Limb (tissue), 2 donors: ENCODE results near the gene MID2.
A peak's percentile ranks its signal among the peaks of the same experiment; 100 is the strongest.
"Not testable (repeated sequence)": the region's sequence is repeated elsewhere in the genome, so short reads cannot be mapped to it uniquely, and the experiment has no call there.

Experiments
- DNase-seq, 2 donors: peaks; one replicate each; pipeline ENCODE4 v3.0.0-alpha.2; 2016; ENCODE audit errors: extremely low spot score in 2 of 2

The MID2 gene, protein sequence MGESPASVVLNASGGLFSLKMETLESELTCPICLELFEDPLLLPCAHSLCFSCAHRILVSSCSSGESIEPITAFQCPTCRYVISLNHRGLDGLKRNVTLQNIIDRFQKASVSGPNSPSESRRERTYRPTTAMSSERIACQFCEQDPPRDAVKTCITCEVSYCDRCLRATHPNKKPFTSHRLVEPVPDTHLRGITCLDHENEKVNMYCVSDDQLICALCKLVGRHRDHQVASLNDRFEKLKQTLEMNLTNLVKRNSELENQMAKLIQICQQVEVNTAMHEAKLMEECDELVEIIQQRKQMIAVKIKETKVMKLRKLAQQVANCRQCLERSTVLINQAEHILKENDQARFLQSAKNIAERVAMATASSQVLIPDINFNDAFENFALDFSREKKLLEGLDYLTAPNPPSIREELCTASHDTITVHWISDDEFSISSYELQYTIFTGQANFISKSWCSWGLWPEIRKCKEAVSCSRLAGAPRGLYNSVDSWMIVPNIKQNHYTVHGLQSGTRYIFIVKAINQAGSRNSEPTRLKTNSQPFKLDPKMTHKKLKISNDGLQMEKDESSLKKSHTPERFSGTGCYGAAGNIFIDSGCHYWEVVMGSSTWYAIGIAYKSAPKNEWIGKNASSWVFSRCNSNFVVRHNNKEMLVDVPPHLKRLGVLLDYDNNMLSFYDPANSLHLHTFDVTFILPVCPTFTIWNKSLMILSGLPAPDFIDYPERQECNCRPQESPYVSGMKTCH

DNA sequence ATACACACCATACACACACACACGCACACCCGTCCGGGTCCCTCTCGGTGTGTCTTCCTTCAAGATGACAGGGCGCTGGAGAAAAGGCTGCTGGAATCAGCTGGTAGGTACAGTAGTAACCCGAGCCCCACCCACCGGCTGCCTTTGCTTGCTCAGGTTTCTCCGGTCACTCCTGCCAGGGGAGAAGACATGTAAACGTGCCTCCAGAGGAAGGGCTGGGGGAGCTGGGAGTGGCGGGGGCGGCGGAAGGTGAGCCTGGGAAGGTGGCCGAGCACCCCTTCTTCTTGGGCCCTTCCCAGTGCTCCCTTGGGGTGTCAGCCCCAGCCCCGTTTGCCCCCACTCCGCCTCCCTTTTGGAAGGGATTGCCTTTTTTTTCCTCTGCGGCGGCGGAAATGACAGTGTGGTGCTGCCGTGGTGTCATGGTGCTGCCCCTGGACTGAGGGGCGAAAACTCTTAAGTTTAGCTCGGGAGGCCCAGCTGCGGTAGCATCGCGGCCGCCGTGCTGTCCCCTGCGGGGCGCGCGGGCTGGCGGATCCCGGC lies at the start of gene MID2:
TSS of gene MID2 (plus strand) at position 169 of the 540 bp plus-strand sequence. CDS start 561 bp downstream, outside the sequence.
- DNase-seq: peak in 1 of 2 donors; percentile 64

DNA sequence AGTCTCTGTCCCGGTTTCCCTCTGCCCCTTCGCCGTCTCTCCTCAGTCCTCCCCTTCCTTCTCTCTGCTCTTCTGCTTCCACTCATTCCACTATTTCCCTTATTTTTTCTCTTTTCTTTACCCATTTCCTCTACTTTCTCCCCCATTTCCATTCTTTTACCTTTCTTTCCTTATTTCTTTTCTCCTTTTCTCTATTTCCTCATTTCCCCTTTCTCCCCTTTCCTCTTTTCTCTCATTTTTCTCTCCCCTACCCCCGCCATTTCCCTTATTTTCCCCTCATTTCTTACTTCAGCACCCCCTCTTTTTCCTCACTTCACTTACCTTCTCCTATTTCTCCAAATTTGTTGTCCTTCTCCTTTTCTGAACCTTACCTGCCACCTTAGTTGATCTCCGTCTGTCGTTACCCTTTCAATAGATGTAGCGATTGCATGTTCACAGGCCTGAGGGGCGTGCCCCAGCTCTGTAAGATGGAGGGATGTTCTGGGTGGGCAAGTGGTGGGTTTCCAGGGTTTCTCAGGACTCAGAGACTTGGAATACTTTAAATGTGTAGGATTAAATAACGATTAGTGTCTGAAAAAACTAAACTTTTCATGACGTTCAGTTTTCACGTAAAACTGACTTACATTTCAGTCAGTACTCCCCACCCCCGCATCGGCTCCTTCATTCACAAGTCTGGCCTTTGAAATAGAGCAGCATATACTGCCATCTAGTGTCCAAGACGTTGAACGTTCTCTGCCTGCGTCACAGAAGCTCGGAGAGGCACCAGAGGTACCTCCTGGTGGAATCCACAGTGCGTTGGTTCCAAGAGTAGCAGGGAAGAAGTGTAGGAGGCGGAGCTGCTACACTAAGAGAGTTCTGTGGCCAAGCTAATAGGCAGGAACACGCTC lies 48.8 kb upstream of the MID2 start:
- peak; percentile 76 to 89 for DNase-seq

DNA sequence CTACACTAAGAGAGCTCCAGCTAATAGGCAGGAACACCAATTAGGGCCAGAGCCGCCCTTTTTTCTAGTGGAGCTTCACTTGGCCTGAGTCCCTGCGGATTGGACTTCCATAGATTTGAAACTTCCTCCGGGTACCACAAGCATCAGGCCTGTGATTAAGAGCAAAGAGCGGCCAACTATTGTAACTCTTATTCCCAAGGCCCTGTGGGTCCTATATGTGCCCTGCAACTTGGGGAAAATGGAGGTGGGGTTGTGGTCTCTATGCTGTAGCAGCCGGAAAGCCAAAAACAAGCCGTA lies 48.2 kb upstream of the MID2 start, which contains the start of gene NCBP2L:
TSS of gene NCBP2L (plus strand) at position 198 of the 297 bp plus-strand sequence. CDS start 16,488 bp downstream, outside the sequence.
- DNase-seq: no peak

DNA sequence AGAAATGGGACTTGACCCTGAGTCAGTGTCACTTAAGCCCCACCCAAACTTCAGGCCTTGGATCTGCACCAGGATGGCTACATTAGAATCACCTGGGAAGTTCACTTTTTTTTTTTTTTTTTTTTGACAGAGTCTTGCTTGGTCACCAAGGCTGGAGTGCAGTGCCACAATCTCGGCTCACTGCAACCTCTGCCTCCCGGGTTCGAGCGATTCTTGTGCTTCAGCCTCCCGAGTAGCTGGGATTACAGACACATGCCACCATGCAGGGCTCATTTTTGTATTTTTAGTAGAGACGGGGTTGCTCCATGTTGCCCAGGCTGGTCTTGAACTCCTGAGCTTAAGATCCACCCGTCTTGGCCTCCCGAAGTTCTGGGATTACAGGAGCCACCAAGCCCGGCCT lies 45.1 kb upstream of the MID2 start:
- DNase-seq: no peak

DNA sequence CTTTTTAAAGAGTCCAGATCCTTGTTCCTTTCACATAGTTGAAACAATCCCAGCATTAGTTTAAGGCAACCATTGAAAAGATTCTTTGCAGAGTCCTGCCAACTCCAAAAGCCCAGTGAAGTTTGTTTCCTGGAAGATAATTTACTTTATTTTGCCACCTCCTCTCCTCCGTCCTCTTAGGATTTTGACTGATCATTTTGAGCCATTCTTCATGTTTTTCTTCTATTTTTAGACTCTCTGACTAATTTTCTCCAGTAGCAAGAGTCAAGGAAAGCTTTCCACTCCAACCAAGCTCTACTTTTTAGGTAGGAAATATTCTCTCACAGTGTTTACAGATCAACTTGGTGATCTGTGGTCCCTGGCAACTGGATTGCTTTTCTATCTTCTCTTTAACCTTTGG lies 37.8 kb upstream of the MID2 start:
- DNase-seq: no peak

DNA sequence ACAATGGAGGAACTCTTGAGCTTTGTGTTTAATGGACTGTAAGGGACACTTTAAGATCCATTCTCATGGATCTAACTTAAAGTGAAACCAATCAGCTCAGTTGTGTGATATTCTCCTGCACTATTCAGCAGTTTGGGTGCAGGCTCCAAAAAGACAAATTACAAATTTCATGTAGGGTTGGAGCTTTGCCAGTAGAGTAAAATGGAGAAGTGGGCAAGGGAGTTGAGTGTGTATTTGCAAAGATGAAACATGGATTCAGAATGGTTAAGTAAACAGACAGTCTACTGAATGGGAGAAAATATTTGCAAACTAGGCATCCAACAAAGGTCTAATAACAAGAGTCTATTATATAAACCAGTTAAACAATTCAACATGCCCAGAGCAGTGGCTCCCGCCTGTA lies 21.2 kb upstream of the MID2 start:
- no peak for DNase-seq

DNA sequence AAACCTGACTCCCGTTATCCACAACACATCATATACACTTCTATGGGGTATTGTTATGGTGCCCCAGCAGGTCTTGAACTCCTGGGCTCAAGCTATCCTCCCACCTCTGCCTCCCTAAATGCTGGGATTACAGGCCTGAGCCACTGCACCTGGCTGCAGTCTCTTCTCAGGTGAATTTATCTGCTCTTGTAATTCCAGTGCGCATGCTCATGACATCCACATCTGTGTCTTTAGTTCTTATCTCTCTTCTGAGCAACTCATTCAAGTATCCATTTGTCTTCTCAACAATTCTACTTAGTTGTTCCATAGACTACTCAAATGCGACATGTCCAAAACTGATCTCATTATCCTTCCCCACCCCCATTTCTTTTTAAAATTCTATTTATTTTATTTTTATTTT lies 20.5 kb upstream of the MID2 start:
- DNase-seq: no peak

DNA sequence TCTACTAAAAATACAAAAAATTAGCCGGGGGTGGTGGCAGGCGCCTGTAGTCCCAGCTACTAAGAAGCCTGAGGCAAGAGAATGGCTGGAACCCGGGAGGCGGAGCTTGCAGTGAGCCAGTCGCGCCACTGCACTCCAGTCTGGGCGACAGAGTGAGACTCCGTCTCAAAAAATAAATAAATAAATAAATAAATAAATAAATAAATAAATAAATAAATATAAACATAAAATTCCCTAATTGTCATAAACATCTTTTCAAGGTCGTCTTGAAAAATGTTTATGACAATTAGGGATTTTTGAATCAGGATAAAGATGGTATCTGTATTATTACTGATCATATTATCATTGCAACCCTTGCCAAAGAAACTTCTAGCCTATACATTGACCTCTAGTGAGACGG lies 15.6 kb upstream of the MID2 start:
- not testable (repeated sequence) for DNase-seq

DNA sequence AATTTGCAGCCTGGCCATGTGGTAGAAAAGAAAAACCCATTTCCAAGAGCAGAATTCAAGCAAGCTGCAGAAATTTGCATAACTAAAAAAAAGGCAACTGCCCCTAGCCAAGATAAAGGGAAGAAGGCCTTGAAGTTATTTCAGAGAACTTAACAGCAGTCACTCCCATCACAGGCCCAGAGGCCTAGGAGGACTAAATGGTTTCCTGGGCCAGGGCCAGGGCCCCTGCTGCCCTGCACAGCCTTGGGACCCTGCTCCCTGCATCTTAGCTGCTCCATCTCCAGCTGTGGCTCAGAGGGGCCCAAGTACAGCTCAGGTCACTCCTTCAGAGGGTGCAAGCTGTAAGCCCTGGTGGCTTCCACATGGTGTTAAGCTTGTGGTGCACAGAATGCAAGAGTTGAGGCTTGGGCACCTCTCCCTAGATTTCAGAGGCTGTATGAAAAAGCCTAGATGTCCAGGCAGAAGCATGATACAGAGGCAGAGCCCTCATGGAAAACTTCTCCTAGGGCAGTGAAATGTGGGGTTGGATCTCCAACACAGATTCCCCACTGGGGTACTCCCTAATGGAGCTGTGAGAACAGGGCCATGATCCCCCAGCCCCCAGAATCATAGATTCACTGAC lies 6.7 kb upstream of the MID2 start:
- DNase-seq: no peak

DNA sequence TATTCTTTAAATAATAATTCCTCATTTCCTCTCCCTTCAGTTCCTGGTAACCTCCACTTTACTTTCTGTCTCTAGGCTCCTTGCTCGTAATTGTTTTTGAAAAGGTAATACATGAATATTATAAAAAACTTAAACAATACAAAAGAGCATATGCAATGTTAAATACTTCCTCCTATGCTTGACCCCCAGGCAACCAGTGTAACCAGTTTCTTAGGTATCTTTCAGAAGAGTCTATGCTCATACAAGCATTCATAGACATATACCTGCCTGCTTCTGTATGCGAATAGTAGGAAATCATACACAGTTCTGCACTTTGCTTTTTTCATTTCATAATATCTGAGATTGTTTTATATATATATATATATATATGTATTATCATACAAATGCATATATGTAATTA lies 2.6 kb upstream of the MID2 start:
- DNase-seq: no peak

DNA sequence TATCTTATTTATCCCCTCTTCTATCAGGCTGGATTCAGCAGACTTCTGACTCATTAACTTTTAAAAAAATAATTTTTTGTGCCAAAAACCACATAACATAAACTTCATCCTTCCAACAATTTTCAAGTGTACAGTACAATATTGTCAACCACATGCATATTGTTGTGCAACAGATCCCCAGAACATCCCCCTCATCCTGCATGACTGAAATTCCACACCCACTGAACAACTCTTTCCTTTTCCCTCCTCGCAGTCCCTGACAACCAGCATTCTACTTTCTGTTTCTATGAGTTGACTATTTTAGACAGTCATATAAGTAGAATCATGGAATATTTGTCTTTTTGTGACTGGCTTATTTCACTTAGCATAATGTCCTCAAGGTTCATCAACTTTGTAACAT lies 2.2 kb upstream of the MID2 start:
- no peak for DNase-seq

DNA sequence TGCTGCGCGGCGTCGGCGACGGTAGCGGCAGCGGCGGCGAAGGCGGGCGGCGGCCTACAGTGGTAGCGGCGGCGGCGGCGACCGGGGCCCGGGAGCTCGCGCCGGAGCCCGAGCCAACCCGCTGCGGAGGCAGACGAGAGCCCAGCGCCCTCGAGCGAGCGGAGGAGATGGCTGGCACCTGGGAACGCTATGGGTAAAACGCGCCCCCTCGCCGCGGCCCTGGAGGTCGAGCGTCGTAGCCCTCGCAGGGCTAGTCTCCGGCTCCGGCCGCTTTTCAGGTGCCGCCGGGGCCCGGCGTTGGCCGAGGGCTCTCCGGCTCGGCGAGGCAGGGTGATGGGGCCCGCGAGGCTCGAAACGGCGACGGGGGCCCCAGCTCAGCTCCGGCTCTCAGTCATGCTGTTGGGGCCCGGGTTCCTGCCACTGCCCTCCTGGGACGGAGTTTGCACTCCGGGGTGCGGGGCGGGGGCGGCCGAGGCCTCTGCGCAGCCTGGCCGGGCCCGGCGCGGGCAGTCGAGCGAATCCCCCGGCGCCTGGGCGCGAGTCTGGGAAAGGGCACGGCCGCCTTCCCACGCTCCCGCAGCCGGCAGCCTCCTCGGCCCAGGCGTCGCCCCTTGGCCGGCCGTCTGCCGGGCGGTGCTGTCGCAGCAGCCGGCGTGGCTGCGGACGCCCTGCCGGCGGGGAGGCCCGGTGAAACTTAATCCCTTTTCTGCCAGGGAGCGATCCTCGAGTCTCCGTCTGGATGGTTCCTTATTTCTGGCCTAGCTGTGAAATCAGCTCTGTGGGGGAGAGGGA lies 768 bp downstream of the MID2 start:
- DNase-seq: peak in 1 of 2 donors; percentile 55

DNA sequence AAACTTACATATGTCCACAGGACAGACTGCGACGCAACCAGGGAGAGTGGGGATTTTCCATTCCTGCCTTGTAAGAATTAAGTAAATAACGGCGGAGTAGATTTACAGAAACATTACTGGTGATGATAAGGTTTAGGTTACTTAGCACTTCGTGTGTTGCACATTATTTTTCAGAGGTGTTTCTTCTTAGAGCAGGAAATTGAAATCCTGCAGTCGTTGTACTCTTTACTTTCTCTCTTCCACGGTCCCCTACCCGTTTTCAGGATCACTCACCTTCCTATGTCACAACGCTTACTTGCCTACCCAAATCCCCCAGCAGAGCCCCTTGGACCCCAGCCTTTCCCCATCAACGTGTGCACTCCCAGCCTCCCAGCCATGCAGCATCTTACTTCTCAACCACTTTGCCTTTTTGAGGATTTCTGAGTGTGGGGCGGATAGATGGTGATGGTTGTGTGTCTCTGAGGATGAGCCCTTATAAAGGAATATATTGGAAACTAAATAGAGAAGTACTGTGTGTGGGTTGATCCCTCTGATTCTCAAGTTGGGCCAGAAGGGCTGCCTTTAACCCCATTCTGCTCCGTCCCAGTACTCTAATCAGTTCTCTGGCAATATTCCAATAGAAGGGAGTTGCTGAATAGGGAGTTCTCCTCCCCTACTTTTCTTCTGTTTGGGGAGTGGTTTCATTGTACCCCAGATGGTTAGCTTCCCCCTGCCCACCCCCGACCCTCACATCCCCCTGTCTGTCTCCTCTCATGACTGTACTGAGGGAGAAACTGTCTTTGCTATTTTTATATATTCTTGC lies 1.6 kb downstream of the MID2 start:
- peak in 1 of 2 donors; percentile 21 for DNase-seq

DNA sequence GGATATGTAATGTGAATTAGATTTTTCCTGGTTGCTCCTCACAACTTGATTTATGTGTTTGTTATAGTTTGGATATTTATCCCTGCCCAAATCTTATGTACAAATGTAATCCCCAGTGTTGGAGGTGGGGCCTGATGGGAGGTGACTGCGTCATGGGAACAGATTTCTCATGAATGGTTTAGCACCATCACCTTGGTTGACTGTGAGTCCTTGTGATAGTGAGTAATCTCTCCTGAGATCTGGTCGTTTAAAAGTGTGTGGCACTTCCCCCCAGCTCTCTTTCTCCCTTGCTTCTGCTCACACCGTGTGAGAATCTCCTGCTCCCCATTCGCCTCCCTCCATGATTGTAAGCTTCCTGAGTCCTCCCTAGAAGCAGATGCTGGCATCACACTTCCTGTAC lies 2.2 kb downstream of the MID2 start:
- no peak for DNase-seq

DNA sequence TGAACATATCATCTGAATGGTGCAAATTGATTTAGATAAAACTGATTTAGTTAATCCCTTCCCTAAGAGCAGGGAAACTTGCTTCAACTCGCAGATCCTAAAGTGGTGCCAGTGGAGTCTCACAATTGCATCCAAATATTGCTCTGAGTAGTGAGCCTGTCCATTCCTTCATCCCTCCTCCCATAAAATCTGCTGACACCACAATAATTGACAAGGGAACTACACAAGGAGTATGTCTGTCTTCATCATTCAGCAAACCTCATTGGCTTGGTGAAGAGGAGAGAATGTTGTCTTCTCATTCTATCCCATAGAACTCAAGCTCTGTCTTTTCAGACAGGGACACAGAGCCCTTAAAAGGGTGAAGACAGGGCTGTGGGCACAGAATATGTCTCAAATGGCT lies 4.2 kb downstream of the MID2 start:
- DNase-seq: no peak

DNA sequence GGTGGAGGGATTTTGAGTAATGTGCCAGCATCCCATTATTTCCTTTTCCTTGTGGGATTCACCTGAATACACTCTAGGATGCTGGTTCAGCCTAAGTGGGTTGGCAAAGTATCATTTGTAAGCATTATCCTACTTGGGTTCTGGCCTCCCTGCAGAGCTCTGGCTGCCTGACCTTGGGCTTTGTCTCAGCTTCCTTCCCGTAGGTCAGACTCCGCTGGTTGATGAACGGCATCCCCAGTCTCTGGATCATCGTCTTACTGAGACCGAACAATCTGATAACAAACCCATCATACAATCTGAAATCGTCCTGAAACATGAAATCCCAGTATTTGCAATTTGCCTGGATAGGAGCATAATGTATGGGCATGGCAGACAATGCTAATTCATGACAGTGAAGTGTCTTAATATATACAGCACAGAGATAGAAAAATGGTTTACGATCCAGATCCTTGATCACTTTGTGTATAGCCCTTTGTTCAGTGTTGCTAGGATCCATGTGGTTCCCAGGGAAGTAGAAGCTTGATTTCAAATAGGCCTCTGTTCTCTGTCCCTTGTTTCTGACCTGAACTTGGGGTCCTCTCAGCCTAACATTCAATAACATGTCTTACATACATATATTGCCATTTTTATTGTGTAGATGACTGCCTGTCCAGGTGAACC lies 5.5 kb downstream of the MID2 start:
- no peak for DNase-seq

DNA sequence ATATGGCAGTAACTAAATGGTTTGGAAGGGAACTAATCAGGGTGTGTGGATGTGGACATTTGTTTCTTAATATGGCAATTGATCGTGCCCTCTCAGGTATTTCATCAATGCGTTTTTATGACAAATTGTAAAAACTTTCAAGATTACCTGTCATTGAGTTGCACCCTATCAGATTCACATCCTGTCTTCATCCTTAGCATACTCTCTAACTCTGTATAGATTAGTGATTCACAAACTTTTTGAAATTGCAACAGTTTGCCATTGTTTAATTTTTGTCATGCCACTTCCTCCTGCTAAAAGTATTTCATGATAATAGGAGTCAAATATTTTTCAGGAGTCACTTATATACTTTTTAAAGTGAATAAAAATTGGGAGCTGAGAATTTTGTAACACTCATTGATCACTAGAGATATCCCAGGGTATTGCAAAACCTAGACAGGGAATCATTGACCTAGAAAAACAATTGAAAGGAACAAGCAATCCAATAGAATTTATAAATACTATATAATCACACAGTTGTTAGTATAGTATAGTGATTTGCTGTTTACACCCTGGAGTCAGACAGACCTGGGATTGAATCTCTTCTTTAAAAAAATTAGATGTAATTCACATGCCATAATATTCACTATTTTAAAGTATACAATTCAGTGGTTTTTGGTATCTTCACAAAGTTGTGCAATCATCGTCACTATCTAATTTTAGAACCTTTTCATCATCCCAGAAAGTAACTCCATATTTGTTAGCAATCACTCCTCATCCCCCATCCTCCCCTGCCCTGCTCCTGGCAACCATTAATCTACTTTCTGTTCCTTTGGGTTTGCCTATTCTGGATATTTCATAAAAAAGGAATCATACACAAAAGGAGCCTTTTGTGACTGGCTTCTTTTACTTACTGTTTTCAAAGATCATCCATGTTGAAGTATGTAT lies 8.9 kb downstream of the MID2 start:
- DNase-seq: no peak

DNA sequence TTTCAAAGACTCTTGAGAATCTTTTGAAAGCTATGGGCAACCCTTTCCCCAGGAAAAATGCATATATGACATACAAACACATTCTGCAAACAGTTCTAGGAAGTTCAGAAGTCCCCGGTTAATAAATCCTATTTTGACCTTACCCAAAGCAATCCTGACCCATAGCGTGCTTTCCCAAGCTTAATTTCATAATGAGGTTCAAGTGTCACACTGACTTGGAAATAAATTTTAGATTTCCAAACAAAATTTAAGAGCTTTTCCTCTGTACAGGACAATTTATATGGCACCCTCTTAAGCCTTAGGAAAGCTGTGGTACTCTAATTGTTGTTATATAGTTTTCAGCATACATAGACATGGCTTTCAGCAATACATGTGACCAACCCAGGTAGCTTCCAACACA lies 11.3 kb downstream of the MID2 start:
- no peak for DNase-seq
